Dendritic cell treated with granulocyte-macrophage colony-stimulating factor and Interleukin-4, amounts not matched to agents 40 ng/mL and 50 ng/mL, for 4 days (primary cell): Measurements from ENCODE around the gene KNG1.

Experiments
- H3K27ac Mint-ChIP-seq: one replicate; pipeline ENCODE4 v1.8.0; 2022; ENCODE audit warnings: mild to moderate bottlenecking, mixed read lengths
- H3K27me3 Mint-ChIP-seq: one replicate; pipeline ENCODE4 v1.8.0; 2022; ENCODE audit warnings: mild to moderate bottlenecking, mixed read lengths
- H3K36me3 Mint-ChIP-seq: one replicate; pipeline ENCODE4 v1.8.0; 2022; ENCODE audit warnings: low read depth, mixed read lengths
- H3K4me1 Mint-ChIP-seq: one replicate; pipeline ENCODE4 v1.8.0; 2022; ENCODE audit warnings: low read depth, mixed read lengths
- H3K4me3 Mint-ChIP-seq: one replicate; pipeline ENCODE4 v1.8.0; 2022; ENCODE audit warnings: mild to moderate bottlenecking, moderate library complexity, mixed read lengths
- H3K9me3 Mint-ChIP-seq: one replicate; pipeline ENCODE4 v1.8.0; 2022; ENCODE audit warnings: mixed read lengths
- intact Hi-C: fragments of 100-400 bp; cut with micrococcal nuclease; formaldehyde crosslinking; loops from one replicate; pipeline ENCODE4 v1.15.0; 2022

Gene KNG1

GRCh38 chr3:186742618-186743380, 25.6 kb downstream of the KNG1 start:
- intact Hi-C loops: no loop called here
- Mint-ChIP-seq H3K27ac (no peak overlapping the region), H3K4me1 (peaks cover 14% of the 10 kb centered on the region), H3K9me3 (peaks cover 7% of the 10 kb centered on the region), H3K36me3 (no peaks in the 10 kb centered on the region), H3K27me3 (no peaks in the 10 kb centered on the region), H3K4me3 (no peak overlapping the region)

- intact Hi-C loops: no loop called here
- H3K27me3 Mint-ChIP-seq: no peaks in the 10 kb centered on the region
- peaks cover 19% of the 10 kb centered on the region for H3K4me1 Mint-ChIP-seq
- H3K4me3 Mint-ChIP-seq: no peak overlapping the region
- H3K36me3 Mint-ChIP-seq: no peaks in the 10 kb centered on the region
- H3K27ac Mint-ChIP-seq: no peak overlapping the region
- peaks cover 7% of the 10 kb centered on the region for H3K9me3 Mint-ChIP-seq
Measured at GRCh38 chr3:186743666-186744065, 26.5 kb downstream of the KNG1 start.

- Mint-ChIP-seq H3K27ac (peak overlapping the region; percentile 80), H3K36me3 (no peaks in the 10 kb centered on the region), H3K27me3 (no peaks in the 10 kb centered on the region), H3K4me1 (peaks cover 19% of the 10 kb centered on the region), H3K4me3 (no peak overlapping the region), H3K9me3 (peaks cover 7% of the 10 kb centered on the region)
- intact Hi-C loops: no loop called here
Measured at GRCh38 chr3:186746008-186746407, 28.8 kb downstream of the KNG1 start.

GRCh38 chr3:186750316-186750715, 33.2 kb downstream of the KNG1 start:
- H3K4me3 Mint-ChIP-seq: no peak overlapping the region
- no peaks in the 10 kb centered on the region for H3K36me3 Mint-ChIP-seq
- H3K4me1 Mint-ChIP-seq: peaks cover 20% of the 10 kb centered on the region
- intact Hi-C loops: no loop called here
- peaks cover 7% of the 10 kb centered on the region for H3K9me3 Mint-ChIP-seq
- no peak overlapping the region for H3K27ac Mint-ChIP-seq
- H3K27me3 Mint-ChIP-seq: peaks cover 8% of the 10 kb centered on the region

GRCh38 chr3:186751480-186751879, 34.3 kb downstream of the KNG1 start:
- Mint-ChIP-seq H3K4me1 (peaks cover 14% of the 10 kb centered on the region), H3K27ac (no peak overlapping the region), H3K27me3 (peaks cover 8% of the 10 kb centered on the region), H3K9me3 (no peaks in the 10 kb centered on the region), H3K4me3 (no peak overlapping the region), H3K36me3 (no peaks in the 10 kb centered on the region)
- intact Hi-C loops: no loop called here

- Mint-ChIP-seq H3K27me3 (peaks cover 10% of the 10 kb centered on the region), H3K4me3 (no peak overlapping the region), H3K36me3 (no peaks in the 10 kb centered on the region), H3K27ac (no peak overlapping the region), H3K9me3 (no peaks in the 10 kb centered on the region), H3K4me1 (peaks cover 8% of the 10 kb centered on the region)
- intact Hi-C loops: no loop called here
Measured at GRCh38 chr3:186754006-186754405, 36.8 kb downstream of the KNG1 start.

DNA sequence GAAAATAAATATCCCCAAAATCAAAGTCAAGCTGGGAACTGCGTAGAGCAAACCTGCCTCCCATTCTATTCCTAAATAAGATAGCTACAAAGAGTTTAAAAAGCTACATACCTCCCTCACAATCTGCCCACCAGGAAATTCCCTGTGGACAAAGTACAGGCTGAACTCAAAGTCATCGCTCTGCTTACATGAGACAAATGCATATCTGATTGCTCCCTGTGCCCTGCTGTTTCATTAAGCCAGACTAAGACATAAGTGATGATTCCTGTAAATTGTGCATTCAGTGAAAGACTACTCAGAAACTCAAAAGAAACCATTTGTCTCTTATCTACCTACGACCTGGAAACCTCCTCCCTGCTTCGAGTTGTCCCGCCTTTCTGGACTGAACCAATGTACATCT, 37.7 kb downstream of the KNG1 start:
- H3K4me1 Mint-ChIP-seq: peaks cover 8% of the 10 kb centered on the region
- no peaks in the 10 kb centered on the region for H3K9me3 Mint-ChIP-seq
- no peak overlapping the region for H3K27ac Mint-ChIP-seq
- no peak overlapping the region for H3K4me3 Mint-ChIP-seq
- intact Hi-C loops: no loop called here
- H3K27me3 Mint-ChIP-seq: peaks cover 10% of the 10 kb centered on the region
- H3K36me3 Mint-ChIP-seq: no peaks in the 10 kb centered on the region

GRCh38 chr3:186757214-186757613, 40.1 kb downstream of the KNG1 start:
- H3K27me3 Mint-ChIP-seq: peaks cover 7% of the 10 kb centered on the region
- no peak overlapping the region for H3K4me3 Mint-ChIP-seq
- intact Hi-C loops: no loop called here
- H3K4me1 Mint-ChIP-seq: peaks cover 8% of the 10 kb centered on the region
- H3K27ac Mint-ChIP-seq: no peak overlapping the region
- no peaks in the 10 kb centered on the region for H3K36me3 Mint-ChIP-seq
- no peaks in the 10 kb centered on the region for H3K9me3 Mint-ChIP-seq

DNA sequence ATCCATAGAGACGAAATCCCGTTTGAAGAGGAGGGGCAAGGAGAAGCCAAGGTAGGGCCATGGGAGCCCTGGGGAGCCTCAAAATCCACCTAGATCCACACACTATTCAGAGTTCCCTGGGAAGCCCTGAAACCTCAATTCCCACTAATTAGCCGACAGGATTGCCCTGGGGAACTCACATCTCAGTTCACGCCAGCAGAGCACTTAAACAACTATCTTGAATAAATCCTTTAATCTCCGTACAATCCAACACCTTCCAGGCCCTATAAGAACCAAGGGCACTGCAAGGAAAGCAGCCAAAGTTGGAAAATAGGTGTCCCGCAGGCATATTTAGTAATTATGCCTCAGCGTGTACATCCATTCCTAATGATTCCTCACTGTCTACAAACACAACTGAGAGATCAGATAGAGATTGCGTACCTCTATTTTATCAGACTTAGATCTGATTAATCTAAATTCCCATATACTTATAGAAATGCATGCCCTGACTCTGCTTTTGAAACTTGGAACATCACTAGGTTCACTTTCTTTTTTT, 40.6 kb downstream of the KNG1 start:
- Mint-ChIP-seq H3K4me1 (peaks cover 8% of the 10 kb centered on the region), H3K36me3 (no peaks in the 10 kb centered on the region), H3K27ac (no peak overlapping the region), H3K4me3 (no peak overlapping the region), H3K27me3 (peaks cover 7% of the 10 kb centered on the region), H3K9me3 (no peaks in the 10 kb centered on the region)
- intact Hi-C loops: no loop called here

DNA sequence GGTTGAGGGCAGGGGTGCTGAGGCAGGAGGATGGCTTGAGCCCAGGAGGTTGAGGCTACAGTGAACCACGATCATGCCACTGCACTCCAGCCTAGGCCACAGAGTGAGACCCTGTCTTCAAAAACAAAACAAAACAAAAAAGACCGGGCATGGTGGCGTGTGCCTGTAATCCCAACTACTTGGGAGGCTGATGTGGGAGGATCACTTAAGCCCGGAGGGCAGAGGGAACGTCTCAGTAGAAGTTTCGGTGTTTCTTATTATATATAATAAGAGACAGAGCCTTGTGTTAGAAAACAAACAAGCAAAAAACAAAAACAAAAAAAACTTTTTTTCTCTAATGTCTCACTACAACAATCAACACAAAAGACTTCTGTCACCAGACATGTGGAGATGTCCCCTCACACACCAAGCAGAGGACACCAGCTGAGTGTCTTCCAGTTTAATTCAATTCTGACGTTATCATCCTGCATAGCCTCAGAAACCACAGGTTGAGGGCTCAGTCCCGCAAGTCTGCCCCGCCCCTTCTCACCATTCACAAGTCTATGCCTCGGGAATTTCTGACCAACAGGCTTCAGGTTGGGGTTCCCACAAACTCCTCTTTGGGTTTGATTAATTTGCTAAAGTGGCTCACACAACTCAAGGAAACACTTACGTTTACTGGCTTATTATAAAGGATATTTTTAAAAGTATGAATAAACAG, 42.2 kb downstream of the KNG1 start:
- Mint-ChIP-seq H3K9me3 (no peaks in the 10 kb centered on the region), H3K27ac (no peak overlapping the region), H3K4me1 (no peaks in the 10 kb centered on the region), H3K27me3 (peaks cover 2% of the 10 kb centered on the region), H3K36me3 (no peaks in the 10 kb centered on the region), H3K4me3 (no peak overlapping the region)
- intact Hi-C loops: no loop called here

DNA sequence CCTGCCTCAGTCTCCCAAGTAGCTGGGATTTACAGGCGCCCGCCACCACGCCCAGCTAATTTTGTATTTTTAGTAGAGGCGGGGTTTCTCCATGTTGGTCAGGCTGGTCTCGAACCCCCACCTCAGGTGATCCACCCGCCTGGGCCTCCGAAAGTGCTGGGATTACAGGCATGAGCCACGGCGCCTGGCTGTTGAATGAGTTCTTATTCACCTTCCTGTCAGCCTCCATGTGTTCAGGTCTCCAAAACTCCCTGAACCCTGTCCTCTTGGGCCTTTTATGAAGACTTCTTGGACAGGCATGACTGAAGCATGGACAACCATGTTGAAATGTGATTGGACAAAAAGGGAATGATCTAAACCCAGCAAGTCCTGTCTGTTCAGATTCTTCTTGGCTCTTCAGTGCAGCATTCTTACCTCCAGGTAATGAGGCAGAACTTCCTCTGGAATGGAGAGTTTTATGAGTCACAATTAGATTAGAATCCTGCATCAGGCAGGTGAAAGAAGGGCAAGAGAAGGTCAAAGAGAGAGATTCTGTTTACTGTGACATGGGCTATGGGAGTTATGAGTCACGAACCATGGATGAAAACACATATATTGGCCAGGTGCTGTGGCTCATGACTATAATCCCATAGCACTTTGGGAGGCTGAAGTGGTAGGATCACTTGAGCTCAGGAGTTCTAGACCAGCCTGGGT, 43.1 kb downstream of the KNG1 start:
- intact Hi-C loops: no loop called here
- Mint-ChIP-seq H3K27me3 (peaks cover 2% of the 10 kb centered on the region), H3K4me1 (peaks cover 4% of the 10 kb centered on the region), H3K27ac (no peak overlapping the region), H3K4me3 (no peak overlapping the region), H3K9me3 (no peaks in the 10 kb centered on the region), H3K36me3 (no peaks in the 10 kb centered on the region)

- Mint-ChIP-seq H3K36me3 (no peaks in the 10 kb centered on the region), H3K4me3 (no peak overlapping the region), H3K27me3 (peaks cover 2% of the 10 kb centered on the region), H3K4me1 (peaks cover 7% of the 10 kb centered on the region), H3K9me3 (no peaks in the 10 kb centered on the region), H3K27ac (no peak overlapping the region)
- intact Hi-C loops: no loop called here
Measured at GRCh38 chr3:186760897-186761447, 43.8 kb downstream of the KNG1 start.

- H3K27me3 Mint-ChIP-seq: peaks cover 3% of the 10 kb centered on the region
- intact Hi-C loops: loop anchor here (1.0 to 10.0 kb wide), 2 partner anchors 11 to 677 kb away; partner anchors contain the start of gene EIF4A2
- no peaks in the 10 kb centered on the region for H3K9me3 Mint-ChIP-seq
- H3K4me3 Mint-ChIP-seq: peak overlapping the region; percentile 88
- H3K27ac Mint-ChIP-seq: peak overlapping the region; percentile 90
- H3K4me1 Mint-ChIP-seq: peaks cover 18% of the 10 kb centered on the region
- H3K36me3 Mint-ChIP-seq: no peaks in the 10 kb centered on the region
Measured at GRCh38 chr3:186772281-186772694, 55.1 kb downstream of the KNG1 start.
